HG03575 (cell line): ENCODE measurements around the gene CST3.
"Not testable (repeated sequence)": the region's sequence is repeated elsewhere in the genome, so short reads cannot be mapped to it uniquely, and the experiment has no call there.

Source experiments
- ATAC-seq: cut with Tn5 transposase; IDR thresholded peaks from one replicate; pipeline ENCODE4 v1.9.1; 2021; ENCODE audit not compliant: unreplicated experiment, insufficient number of reproducible peaks, low FRiP score; ENCODE audit errors: extremely low read depth

Gene CST3

DNA sequence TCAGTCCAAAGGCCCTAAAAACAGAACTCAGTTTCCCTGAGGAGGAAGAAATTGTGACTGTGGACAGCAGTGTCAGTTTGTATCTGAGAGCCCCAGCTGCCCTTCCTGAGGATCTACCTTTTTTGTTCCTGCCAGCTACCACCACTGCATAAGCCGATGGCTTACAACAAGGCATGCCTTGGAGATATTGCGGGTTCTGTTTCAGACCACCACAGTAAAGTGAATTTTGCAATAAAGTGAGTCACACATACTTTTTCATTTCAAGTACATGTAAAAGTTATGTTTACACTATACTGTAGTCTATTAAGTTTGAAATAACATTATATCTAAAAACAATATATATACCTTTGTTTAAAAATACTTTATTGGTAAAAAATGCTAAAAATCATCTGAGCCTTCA, 9.6 kb upstream of the CST3 start:
- ATAC-seq: no peak

DNA sequence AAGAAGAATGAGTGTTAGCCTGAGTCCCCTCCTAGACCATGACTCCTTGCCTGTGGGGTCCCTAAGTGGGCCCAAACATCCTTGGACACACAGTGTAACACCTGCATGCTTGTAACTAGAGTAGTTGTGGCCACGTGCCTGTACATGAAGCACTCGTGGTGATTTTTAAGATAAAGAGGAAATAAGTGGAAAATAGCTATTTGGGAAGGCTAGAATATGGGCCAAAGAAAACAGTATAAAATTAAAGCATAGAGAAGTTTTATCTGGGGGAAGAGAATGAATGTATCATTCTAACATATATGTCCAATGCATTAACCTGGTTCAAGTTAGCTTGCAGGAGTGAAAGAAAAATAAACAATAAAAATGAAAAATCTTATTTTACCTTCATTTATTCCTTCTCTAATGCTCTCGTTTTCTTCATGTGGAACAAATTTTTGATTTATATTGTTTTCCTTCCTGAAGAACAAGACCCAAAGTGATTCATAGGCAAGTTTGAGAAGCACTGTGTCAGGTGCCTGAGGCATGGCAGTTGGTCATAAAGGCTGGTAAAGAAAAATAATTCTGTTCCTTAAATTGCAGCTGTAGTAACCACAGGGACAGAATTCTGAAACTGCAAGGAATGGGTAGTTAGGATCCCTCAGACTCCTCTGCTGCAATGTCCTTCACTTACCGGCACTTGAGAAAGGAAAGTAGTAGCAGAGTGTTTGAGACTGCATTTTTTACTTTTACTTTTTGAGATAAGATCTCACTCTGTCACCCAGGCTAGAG, 8.5 kb upstream of the CST3 start:
- ATAC-seq: no peak

DNA sequence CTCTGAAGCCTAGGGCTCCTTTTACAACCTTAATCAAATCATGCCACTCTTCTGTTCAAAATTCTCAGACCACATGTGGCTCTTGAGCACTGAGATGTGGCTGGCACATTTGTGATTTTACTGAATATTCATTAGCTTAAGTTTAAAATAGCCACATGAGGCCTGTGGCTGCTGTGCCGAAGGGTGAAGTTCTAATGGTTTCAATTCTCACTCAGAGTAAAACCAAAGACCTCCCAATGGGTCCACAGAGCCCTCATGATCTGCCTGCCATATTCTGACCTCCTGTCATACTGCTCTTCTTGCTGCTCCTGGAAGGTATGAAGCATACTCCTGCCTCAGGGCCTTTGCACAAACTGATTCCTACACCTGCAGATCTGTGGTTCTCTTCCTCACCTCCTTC, 7.8 kb upstream of the CST3 start:
- no peak for ATAC-seq

DNA sequence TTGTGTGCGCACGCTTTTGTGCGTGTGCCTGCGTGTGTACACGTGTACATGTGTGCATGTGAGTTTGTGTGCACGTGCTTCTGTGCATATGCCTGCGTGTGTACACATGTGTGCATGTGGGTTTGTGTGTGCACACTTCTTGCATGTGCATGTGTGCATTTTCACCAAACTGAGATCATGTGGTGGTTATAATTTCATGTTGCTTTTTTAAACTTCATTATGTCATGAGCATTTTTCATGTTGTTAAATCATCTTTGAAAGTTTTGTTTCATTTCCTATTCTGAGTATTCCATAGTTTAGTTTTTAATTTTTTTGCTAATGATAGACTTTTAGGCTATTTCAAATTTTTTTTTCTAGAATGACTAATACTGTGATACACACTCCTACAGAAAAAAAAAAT, 6.4 kb upstream of the CST3 start:
- no peak for ATAC-seq

DNA sequence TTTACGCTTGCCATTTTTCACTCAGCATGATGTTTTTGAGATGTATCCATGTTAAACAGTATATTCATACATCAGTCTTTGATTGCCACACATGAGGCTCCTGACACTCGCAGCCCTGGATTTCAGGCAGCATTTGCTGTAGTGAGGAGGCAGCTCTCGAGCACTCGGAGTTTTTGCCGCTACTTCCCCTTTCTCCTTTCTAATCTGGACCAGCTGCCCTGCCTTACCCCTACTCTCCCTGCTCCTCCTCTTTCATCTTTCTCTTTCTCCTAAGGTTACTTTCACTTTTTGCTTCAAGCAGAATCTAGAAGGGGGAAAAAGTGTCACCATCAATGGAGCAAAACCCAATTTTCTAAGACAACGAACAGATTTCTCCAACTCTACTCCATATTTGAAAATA, 5.9 kb upstream of the CST3 start:
- ATAC-seq: no peak

DNA sequence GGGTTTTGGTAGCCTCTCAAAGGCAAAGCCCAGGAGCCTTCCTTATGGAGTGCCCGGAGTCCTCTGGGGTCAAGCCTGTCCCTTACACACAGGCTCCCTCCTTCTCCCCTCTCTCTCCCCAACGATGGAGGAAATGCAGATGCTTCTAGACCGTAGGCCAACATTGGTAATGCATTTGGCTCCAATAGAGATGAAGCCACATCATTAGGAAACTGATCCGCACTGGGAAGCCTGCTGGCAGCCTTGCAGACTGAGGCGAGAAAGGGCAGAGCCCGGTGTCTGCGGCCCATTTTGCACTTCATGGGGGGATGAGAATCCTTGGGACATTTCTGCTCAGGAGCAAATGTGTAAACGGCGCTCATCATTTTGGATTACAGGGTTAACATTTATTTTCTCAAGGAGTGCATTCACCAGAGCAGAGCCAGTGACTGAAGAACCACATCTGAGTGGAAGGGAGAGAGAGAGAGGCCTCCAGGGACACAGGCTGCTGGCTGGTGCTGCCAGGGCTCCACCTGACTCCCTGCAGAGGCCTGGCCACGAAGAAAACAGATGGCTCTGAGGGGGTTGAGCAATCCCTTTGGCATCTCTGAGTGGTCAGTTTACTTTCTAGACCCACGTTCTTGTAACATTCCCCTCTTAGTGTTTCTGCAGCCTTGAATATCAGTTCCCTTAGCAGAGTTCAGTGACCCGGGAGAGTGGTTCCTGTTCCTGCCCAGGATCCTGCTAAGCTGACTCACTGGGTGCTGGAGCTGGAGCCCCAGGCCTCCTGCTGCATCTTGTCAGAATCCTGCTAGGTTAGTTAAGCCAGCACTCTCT, 4.4 kb upstream of the CST3 start:
- ATAC-seq: no peak

DNA sequence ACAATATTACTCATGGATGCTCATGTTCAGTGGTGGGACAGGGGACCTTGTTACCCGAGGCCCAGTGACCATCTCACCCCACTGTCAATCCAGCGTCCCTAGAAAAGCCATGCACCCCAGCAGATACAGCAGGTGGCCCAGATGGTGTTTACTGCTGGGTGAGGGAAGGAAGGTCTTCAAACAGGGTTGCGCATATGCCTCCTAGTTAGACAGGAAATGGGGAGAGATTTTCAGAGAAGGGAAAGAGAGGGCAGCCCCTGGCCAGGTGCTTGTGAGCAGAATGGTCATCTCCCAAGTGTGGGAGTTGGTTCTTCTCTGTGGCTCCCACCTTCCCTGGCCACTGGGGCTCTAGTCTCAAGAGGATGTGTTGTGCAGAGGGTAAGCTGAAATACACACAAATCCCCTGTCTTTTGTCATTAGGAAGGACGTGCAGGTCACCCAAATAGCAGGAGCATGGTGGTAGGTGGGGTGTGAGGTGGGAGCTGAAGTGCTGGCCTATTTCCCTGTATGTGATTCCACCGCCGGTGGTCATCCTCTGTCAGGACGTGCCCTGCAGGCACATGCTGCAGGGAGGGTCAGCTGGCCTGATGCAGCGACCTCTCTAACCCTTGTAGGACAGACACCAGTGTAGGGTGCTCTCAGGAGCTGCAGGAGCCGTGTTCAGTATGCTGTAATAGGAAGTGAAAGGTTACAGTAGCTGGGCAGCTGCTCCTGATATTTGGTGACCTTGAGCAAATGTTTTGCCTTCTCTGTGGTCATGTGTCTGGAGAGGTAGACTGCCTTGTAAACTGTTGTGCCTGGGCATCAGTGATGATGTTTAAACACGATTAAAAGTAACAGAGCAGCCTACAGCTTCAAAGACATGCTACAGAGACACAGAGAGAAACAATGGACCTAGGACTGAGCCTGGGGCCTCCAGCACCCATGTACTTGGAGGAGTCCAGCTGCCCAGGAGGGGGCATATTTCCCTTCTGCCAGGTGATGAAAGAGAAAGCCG, 3.2 kb upstream of the CST3 start:
- no peak for ATAC-seq

DNA sequence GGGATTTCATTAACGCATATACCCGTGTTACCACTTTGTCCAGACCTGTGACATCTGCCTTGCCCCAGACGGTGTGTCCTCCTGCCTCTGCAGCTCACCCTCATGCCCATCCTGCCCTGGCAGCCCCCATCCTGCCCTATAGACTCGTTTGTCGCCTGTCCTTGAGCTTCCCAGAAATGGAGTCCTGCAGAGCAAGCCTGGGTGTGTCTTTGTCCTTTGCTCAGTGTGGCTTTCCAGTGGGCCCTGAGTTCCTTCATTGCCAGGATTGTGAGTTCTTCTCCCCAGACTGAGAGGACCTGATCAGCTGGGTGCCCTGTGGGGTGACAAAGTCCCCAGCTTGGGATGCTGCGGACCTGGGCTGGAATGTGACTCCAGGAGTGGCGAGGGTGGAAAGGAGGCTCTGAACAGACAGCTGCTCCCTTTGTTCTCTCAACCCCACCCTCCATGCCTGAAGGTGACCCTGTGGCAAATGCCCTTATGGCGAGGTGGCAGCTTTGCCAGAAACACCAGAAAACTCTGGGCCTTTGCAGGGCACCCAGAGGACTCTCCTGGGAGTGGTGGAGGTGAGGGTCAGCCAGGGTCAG, 2.4 kb upstream of the CST3 start:
- no peak for ATAC-seq

DNA sequence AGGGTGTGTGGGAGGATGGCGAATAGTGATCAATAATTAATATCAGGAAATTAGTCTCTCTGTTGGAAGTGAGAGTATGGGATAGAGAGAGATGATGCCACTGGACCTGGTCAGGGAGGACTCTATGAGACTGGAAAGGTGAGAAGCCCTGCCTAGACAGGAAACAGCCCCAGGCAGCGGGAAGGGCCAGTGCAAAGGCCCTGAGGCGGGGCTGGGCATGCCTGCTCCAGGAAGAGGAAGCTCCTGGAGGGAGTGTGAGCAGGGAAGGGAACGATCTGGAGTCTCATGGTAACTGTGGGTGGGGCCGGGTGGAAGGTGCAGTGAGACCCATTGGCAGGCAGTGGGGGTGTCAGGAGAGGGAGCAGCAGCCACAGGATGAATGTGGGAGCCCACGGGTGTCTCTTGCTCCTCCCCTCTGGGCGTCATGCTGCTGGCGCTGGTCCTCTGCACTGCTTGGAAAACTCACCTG, 1.8 kb upstream of the CST3 start:
- no peak for ATAC-seq

DNA sequence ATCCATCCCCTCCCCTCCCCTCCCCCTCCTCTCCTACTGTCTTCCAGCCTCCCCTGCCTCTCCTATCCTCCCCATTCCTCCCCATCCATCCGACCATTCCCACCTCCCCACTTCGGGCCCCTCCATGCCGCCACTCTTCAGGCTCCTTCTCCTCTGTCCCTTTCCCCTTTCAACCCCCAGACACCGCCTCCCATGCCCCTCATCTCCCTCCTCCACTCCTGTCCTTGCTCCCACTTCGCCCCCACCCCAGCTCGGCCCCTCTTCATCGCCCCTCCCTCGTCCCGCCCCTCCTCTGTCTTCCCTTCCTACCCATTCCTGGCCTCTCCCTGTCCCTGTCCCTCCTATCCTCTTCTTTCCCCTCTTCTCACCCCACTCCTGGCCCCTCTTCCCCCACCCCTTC, 554 bp upstream of the CST3 start:
- no peak for ATAC-seq

DNA sequence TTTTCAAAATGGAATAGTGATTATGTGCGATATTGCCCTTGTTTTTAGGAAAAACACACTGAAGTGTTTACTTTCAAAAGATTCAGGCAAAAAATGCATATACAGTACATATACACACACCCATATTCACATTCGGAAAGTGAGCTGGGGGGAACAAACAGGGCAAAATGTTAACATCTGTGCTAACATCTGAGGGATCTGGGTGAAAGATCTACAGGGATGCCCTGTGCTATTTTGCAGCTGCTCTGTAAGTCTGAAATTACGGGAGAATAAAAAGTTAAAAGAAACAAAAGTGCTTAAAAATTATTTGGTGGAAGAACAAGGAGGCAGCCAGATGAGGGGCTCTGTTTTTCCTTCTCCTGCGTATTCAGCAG, 860 bp downstream of the CST3 start:
- no peak for ATAC-seq

DNA sequence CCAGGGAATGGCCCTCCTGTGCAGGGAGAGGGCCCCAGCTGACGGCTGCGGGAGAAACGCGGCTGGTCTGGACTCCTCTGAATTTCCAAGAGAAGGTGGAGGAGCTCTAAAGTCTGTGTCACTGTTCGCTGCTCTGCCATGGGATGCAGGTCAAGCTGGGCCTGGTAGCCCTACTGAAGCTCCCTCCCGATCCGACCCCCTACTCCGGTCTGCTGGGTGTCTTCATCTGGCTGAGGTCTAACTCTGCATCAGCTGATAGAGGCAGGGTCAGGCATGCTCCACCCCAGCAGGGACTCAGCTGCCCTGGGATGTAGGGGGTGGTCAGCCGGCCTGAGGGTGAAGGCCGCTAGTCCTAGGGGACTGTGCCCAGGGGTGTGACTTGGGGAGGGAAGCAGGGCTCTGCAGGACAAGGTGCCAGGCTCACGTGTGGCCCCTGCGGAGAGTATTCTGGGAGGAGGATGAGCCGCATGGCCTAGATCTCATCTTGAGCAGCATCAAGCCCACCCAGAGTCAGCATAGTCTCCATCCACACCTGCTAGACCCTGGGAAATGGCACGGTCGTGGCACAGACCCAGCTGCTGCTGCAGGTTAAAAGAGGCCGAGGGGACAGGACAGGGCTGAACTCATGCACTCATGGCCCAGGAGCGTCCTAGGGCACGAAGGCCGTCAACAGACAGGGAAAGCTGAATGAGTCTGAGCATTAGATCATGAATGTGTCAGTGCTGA, 1.4 kb downstream of the CST3 start:
- ATAC-seq: no peak

DNA sequence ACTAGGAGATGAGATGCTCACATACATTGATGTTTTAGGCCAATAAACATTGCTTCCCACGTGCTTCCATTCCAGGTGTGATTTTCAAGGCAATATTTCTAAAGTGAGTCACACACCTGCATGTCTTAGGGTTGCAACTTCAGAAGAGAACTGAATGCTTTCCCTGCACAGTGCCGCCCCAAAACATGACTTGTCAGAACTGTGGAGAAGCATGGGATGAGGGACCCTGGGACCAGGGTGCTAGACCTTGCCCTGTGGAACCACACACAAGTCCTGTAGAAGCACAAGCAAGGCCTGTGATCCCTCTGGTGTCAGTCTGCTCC, 2.0 kb downstream of the CST3 start:
- not testable (repeated sequence) for ATAC-seq

DNA sequence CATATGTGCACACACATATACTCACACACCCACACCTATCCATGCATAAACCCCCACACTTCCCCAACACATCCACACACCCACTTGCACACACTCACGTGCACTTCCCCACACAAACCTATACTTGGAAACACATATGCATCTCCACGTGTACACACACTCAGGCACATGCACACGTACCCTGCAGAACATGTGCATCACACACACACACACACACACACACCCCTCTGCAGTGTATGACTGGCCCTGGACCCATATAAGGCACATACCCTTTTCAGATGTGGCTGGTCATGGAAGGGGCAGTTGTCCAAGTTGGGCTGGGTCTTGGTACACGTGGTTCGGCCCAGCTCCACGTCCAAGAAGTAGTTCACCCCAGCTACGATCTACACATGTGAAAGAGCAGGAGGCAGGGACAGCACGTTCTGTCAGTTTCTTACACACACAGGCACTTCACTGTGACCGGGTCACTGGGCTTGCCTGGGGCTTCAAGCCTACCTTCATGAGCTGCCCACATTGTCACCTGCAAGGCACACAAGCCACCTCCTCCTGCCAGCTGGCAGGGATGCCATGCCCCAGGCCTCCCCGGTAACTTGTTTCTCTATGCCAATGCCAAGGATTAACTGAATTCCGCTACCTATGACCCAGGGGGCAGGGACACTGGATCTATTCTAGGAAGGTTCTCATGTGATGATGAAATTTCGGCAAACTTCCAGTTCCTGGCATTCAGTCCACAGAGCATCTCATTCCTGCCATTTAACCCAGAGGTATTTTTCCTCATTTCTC, 2.6 kb downstream of the CST3 start:
- no peak for ATAC-seq

DNA sequence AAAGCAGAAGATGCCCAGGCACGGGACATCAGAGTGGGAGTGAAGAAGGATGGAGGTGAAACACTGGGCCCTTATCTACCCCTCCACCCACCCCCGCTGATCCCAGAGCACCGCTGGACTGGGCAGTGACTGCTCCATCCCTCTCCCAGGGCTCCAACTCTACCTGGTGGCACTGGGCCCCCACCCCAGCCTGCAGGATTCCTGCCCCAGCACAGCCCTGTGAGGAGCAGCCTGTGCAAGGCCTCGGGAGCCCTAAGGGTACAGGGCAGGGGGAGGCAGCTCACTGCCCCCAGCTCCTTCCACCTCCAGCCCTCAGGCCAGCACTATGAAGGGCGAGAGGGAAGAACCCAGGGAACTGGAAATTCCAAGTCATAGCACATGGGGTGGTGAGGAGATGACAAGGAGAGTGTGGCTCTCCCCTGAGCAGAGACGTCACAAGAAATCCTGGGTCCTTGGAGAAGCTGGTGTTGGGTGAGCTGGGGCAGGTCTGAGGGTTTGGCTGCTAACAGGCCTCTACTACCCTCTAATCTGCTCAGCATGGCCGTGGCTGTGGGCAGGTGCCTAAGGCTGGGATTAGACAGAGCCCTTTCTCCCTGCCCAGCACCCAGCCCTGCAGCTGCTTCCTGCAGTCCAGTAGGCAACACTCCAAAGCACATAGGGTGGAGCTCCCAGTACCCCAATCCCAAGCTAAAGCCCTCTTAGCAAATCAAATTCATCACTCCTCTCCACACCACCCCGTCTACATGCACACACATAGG, 3.5 kb downstream of the CST3 start:
- no peak for ATAC-seq

DNA sequence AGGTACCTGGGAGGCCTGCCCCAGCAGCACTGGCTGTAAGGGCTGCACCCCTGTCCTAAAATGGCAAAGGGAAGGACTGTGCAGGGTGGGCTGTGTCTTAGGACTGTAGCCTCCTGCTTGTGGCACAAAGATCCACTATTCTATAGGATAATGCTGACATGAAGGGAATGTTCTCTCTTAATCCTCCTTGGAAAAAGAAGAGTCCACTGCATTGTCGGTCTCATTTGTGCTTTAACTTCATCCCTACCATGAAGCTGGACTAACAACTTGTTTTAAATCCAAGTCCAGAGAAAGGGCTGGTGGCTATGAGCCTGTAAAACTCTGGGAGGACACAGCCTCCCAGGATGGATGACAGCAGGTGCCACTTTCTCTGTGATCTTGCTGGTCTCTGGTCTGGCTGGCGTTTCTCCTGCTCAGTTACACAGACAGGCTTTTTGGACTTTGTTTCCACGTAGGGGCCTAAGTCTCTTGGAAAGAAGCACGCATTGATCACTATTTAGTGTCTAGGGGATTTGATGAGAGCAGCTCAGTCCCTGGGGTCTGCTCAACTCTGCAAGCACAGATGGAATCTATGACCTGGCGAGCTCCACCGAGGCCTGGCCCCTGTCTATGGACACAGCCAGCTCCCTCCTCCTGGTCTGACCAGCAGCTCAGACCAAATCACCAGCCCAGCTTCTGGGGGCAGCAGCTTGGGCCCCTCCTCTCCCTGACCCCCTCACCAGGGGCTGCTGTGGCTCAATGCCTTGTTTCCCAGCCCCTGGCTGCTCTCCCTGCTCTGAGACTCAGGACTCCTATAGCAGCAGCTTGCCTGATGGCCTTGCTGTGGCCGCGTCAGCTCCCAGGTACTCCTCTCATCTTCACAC, 4.8 kb downstream of the CST3 start:
- ATAC-seq: no peak
